GM10847 (cell line): ENCODE measurements around the gene PDZD8.

Experiments
- POLR2A ChIP-seq: IDR thresholded peaks from 2 replicates; pipeline ENCODE4 v1.6.1; 2011; ENCODE audit not compliant: insufficient read length; ENCODE audit errors: extremely low read depth

PDZD8 gene

GRCh38 chr10:117298219-117298618, 77.0 kb downstream of the PDZD8 start:
- no peak for TF ChIP-seq POLR2A

- TF ChIP-seq POLR2A = no peak
Measured at GRCh38 chr10:117294735-117295134, 80.5 kb downstream of the PDZD8 start.

- no peak for TF ChIP-seq POLR2A
Measured at GRCh38 chr10:117294039-117294645, 81.1 kb downstream of the PDZD8 start.

GRCh38 chr10:117284716-117285494, 90.3 kb downstream of the PDZD8 start:
- no peak for TF ChIP-seq POLR2A

- TF ChIP-seq POLR2A = no peak
Measured at GRCh38 chr10:117277675-117278074, 97.6 kb downstream of the PDZD8 start.

GRCh38 chr10:117275121-117275520, 100.1 kb downstream of the PDZD8 start:
- no peak for TF ChIP-seq POLR2A

GRCh38 chr10:117274509-117274908, 100.7 kb downstream of the PDZD8 start:
- no peak for TF ChIP-seq POLR2A

- TF ChIP-seq POLR2A = no peak
Measured at GRCh38 chr10:117273980-117274379, 101.3 kb downstream of the PDZD8 start.

GRCh38 chr10:117272195-117273076, 102.8 kb downstream of the PDZD8 start:
- TF ChIP-seq POLR2A = no peak

- TF ChIP-seq POLR2A = no peak
Measured at GRCh38 chr10:117271427-117271826, 103.8 kb downstream of the PDZD8 start.

- no peak for TF ChIP-seq POLR2A
Measured at GRCh38 chr10:117268907-117269306, 106.3 kb downstream of the PDZD8 start.

- TF ChIP-seq POLR2A = no peak
Measured at GRCh38 chr10:117268258-117268657, 107.0 kb downstream of the PDZD8 start.

GRCh38 chr10:117266812-117267211, 108.4 kb downstream of the PDZD8 start:
- TF ChIP-seq POLR2A = no peak

- no peak for TF ChIP-seq POLR2A
Measured at GRCh38 chr10:117266400-117266799, 108.8 kb downstream of the PDZD8 start.

GRCh38 chr10:117264782-117265181, 110.5 kb downstream of the PDZD8 start:
- no peak for TF ChIP-seq POLR2A

GRCh38 chr10:117262903-117263293, 112.3 kb downstream of the PDZD8 start:
- TF ChIP-seq POLR2A = no peak
